B cell (primary cell): ENCODE results near the gene STAMBP.

Experiments
- CTCF ChIP-seq: fragments of 200-600 bp; IDR thresholded peaks from one replicate; pipeline ENCODE4 v1.8.0; 2022; ENCODE audit warnings: antibody characterized with exemption, mild to moderate bottlenecking
- EZH2 ChIP-seq: IDR thresholded peaks from 2 replicates; pipeline ENCODE4 v1.6.1; 2012; ENCODE audit warnings: borderline replicate concordance, low read depth, mild to moderate bottlenecking, moderate library complexity, low read length; ENCODE audit not compliant: insufficient read depth, poor library complexity, severe bottlenecking

GRCh38 chr2:73889206-73889605 is 60.4 kb downstream of the STAMBP start:
- TF ChIP-seq CTCF (no peak), EZH2 (no peak)
